MM.1S (cell line): Measurements from ENCODE around the gene CER1.

ENCODE experiments used
- DNase-seq: peaks from one replicate; pipeline ENCODE4 v3.0.0-alpha.2; 2015
- H2AFZ ChIP-seq: fragments of 300-600 bp; sonication (generic); 2 replicates; pipeline ENCODE4 v1.6.0; 2016; ENCODE audit warnings: antibody characterized with exemption, low read length
- H3F3A ChIP-seq: fragments of 300-600 bp; sonication (generic); 2 replicates; pipeline ENCODE4 v1.6.1; 2016; ENCODE audit warnings: mild to moderate bottlenecking, antibody characterized with exemption, low read length, moderate library complexity, mixed read lengths; ENCODE audit not compliant: insufficient read depth
- H3K27ac ChIP-seq: fragments of 300-600 bp; sonication (generic); 2 replicates; pipeline ENCODE4 v1.5.1; 2016; ENCODE audit warnings: mild to moderate bottlenecking, low read length
- H3K27me3 ChIP-seq: fragments of 300-600 bp; sonication (generic); replicated peaks from 2 replicates; pipeline ENCODE4 v1.6.0; 2016; ENCODE audit warnings: low read length; ENCODE audit not compliant: insufficient read depth
- H3K36me3 ChIP-seq: fragments of 300-600 bp; sonication (generic); replicated peaks from 2 replicates; pipeline ENCODE4 v1.6.1; 2016; ENCODE audit warnings: mild to moderate bottlenecking, low read length, mixed read lengths; ENCODE audit not compliant: insufficient read depth
- H3K4me1 ChIP-seq: fragments of 300-600 bp; sonication (generic); 2 replicates; pipeline ENCODE4 v1.6.1; 2016; ENCODE audit warnings: low read length, mixed read lengths
- H3K4me2 ChIP-seq: fragments of 300-600 bp; sonication (generic); 2 replicates; pipeline ENCODE4 v1.6.0; 2016; ENCODE audit warnings: low read depth, low read length
- H3K4me3 ChIP-seq: fragments of 300-600 bp; sonication (generic); 2 replicates; pipeline ENCODE4 v1.5.1; 2016; ENCODE audit warnings: low read length, mixed read lengths
- H3K79me2 ChIP-seq: fragments of 300-600 bp; sonication (generic); 2 replicates; pipeline ENCODE4 v1.6.1; 2016; ENCODE audit warnings: mixed run types, low read length, mixed read lengths
- H3K9ac ChIP-seq: fragments of 300-600 bp; sonication (generic); 2 replicates; pipeline ENCODE4 v1.6.1; 2016; ENCODE audit warnings: low read length, mixed read lengths
- H3K9me2 ChIP-seq: fragments of 300-600 bp; sonication (generic); replicated peaks from 2 replicates; pipeline ENCODE4 v1.6.1; 2016; ENCODE audit warnings: mild to moderate bottlenecking, low read length, mixed read lengths; ENCODE audit not compliant: insufficient read depth
- H3K9me3 ChIP-seq: fragments of 300-600 bp; sonication (generic); replicated peaks from 2 replicates; pipeline ENCODE4 v1.6.1; 2016; ENCODE audit warnings: mild to moderate bottlenecking, low read length, mixed read lengths; ENCODE audit not compliant: insufficient read depth
- H4K20me1 ChIP-seq: fragments of 300-600 bp; sonication (generic); 2 replicates; pipeline ENCODE4 v1.6.1; 2016; ENCODE audit warnings: mild to moderate bottlenecking, low read length, moderate library complexity, mixed read lengths; ENCODE audit not compliant: insufficient read depth
- EZH2 ChIP-seq: fragments of 300-600 bp; sonication (generic); optimal IDR thresholded peaks from 2 replicates; pipeline ENCODE3; 2017; ENCODE audit warnings: low read depth, mild to moderate bottlenecking, antibody characterized with exemption, low read length, mixed read lengths
- EZH2phosphoT487 ChIP-seq: fragments of 300-600 bp; sonication (generic); IDR thresholded peaks from 2 replicates; pipeline ENCODE4 v1.6.1; 2018; ENCODE audit warnings: antibody characterized with exemption, low read length
- TF ChIP-seq, protein P1 (sequence below): fragments of 300-600 bp; sonication (generic); IDR thresholded peaks from 2 replicates; pipeline ENCODE4 v1.5.1; 2016; ENCODE audit warnings: antibody characterized with exemption, low read length, mixed read lengths

The CER1 gene

DNA sequence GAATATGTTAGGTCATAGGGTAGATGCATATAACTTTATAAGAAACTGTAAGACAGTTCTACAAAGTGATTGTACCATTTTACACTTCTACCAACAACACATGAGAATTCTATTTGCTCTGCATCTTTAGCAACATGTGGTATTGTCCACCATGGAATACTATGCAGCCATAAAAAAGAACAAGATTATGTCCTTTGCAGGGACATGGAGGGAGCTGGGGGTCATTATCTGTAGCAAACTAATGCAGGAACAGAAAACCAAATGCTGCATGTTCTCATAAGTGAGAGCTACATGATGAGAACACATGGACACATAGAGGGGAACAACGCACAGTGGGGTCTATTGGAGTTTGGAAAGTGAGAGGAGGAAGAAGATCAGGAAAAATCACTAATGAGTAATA lies 22.2 kb upstream of the CER1 start:
- no peaks in the 10 kb centered on the region for H3K4me1 ChIP-seq
- TF ChIP-seq EZH2 (no peak), EZH2phosphoT487 (no peak)
- TF ChIP-seq, protein P1, sequence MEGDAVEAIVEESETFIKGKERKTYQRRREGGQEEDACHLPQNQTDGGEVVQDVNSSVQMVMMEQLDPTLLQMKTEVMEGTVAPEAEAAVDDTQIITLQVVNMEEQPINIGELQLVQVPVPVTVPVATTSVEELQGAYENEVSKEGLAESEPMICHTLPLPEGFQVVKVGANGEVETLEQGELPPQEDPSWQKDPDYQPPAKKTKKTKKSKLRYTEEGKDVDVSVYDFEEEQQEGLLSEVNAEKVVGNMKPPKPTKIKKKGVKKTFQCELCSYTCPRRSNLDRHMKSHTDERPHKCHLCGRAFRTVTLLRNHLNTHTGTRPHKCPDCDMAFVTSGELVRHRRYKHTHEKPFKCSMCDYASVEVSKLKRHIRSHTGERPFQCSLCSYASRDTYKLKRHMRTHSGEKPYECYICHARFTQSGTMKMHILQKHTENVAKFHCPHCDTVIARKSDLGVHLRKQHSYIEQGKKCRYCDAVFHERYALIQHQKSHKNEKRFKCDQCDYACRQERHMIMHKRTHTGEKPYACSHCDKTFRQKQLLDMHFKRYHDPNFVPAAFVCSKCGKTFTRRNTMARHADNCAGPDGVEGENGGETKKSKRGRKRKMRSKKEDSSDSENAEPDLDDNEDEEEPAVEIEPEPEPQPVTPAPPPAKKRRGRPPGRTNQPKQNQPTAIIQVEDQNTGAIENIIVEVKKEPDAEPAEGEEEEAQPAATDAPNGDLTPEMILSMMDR: no peak

DNA sequence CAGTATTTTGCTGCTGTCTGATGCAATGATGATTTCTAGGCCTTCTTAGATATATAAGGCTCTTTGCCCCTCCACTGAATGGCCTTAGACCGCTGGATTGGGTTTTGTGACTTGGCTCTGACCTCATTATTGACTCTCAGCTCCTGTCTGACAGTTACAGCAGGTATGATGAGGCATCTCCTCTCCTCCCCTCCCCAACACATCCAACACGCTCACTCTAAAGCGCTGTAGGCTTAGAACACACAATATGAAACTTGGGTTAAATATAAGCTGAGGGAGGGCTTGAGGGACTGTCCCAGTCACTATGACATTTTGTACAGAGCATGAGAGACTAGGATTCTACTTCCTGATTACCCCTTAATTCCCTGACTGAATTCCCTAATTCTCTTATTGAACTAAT lies 18.8 kb upstream of the CER1 start:
- Histone ChIP-seq H3K79me2 (no peaks in the 10 kb centered on the region), H3K9me2 (no peaks in the 10 kb centered on the region), H3K27ac (no peak overlapping the region)

More for the DNA sequence above, 22.2 kb upstream of the CER1 start:
- Histone ChIP-seq H3K27ac (no peak overlapping the region), H3F3A (no peaks in the 10 kb centered on the region), H2AFZ (no peak overlapping the region), H3K9ac (no peak overlapping the region), H3K9me3 (no peaks in the 10 kb centered on the region), H3K79me2 (no peaks in the 10 kb centered on the region), H3K4me2 (no peak overlapping the region), H3K9me2 (no peaks in the 10 kb centered on the region), H3K36me3 (no peaks in the 10 kb centered on the region), H4K20me1 (no peaks in the 10 kb centered on the region), H3K27me3 (no peaks in the 10 kb centered on the region), H3K4me3 (no peak overlapping the region)
- no peak for DNase-seq

DNA sequence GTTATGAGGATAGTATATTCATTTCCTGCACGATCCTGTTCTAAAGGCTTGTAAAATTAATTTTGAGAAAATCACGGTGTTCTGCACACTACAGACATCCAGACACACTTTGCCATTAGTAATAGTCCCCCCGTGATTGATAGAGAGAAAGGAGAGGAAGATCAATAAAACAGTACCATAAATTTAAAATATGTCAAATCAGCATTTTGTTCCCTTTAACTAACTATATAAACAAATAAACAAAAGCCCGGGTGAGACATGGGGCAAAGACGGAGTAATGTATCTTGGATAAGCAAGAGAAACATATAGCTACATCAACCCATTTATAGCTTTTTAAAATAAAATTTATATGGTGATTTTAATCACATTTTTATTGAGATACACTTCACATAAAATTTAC lies 10.6 kb upstream of the CER1 start:
- Histone ChIP-seq H3K4me3 (no peak overlapping the region), H3K4me2 (no peak overlapping the region), H2AFZ (no peak overlapping the region), H3K27ac (no peak overlapping the region), H3F3A (no peaks in the 10 kb centered on the region), H3K9ac (no peak overlapping the region), H3K9me3 (no peaks in the 10 kb centered on the region), H3K4me1 (no peaks in the 10 kb centered on the region), H4K20me1 (no peaks in the 10 kb centered on the region), H3K79me2 (no peaks in the 10 kb centered on the region), H3K9me2 (no peaks in the 10 kb centered on the region), H3K36me3 (no peaks in the 10 kb centered on the region), H3K27me3 (no peaks in the 10 kb centered on the region)
- TF ChIP-seq, protein P1: no peak
- TF ChIP-seq EZH2: no peak
- TF ChIP-seq EZH2phosphoT487: no peak
- no peak for DNase-seq

More for the DNA sequence above, 18.8 kb upstream of the CER1 start:
- no peaks in the 10 kb centered on the region for H3K27me3 ChIP-seq
- no peak overlapping the region for H3K9ac ChIP-seq
- H3K4me3 ChIP-seq: no peak overlapping the region
- no peak for TF ChIP-seq EZH2
- no peak for TF ChIP-seq EZH2phosphoT487
- TF ChIP-seq, protein P1: no peak
- H2AFZ ChIP-seq: no peak overlapping the region
- no peaks in the 10 kb centered on the region for H3K36me3 ChIP-seq
- no peaks in the 10 kb centered on the region for H3K4me1 ChIP-seq
- H3K9me3 ChIP-seq: no peaks in the 10 kb centered on the region
- H3K4me2 ChIP-seq: no peak overlapping the region
- DNase-seq: no peak
- H3F3A ChIP-seq: no peaks in the 10 kb centered on the region
- H4K20me1 ChIP-seq: no peaks in the 10 kb centered on the region
